Endothelial cell of umbilical vein (primary cell): Measurements from ENCODE around the gene GPR108. TPM values are rescaled to one million over a fixed set of nuclear protein-coding genes. Genes with fewer than 3 reads are reported as not detected.

ENCODE experiments used
- BruUV-seq: library from RNA; stranded (reverse); fragments of 400-500 nt; replicated peaks from 2 replicates; lab custom pipeline; 2021; lab: Mats Ljungman, UMichigan
- CTCF ChIA-PET: fragments of 300-600, 350-600 bp; sonication (Branson Sonifier 250); formaldehyde crosslinking; loops from one replicate; lab custom pipeline; 2021; ENCODE audit warnings: antibody characterized with exemption, inconsistent platforms; lab: Charles Lee
- POLR2A ChIA-PET: fragments of 300-600, 350-600 bp; sonication (Branson Sonifier 250); formaldehyde crosslinking; loops from one replicate; lab custom pipeline; 2021; ENCODE audit warnings: antibody characterized with exemption, inconsistent platforms; lab: Charles Lee
- DNase-seq: peaks from one replicate; pipeline ENCODE4 v3.0.0-alpha.2; 2011; ENCODE audit warnings: low read depth, low spot score
- FAIRE-seq: peaks from 2 replicates; lab custom pipeline; 2011; peaks lifted over from hg19 to GRCh38; lab: Jason Lieb, UNC
- H2AFZ ChIP-seq: 2 replicates; pipeline ENCODE4 v1.6.0; 2012; ENCODE audit warnings: low read depth, low read length, control low read depth, inconsistent platforms
- H3K27ac ChIP-seq: 2 replicates; pipeline ENCODE4 v1.5.1; 2011; ENCODE audit warnings: low read depth, mild to moderate bottlenecking, control low read depth, low read length, moderate library complexity; ENCODE audit not compliant: insufficient read depth
- H3K27me3 ChIP-seq, 2 experiments: 2 replicates each; pipeline versions ENCODE4 v1.6.0 to v1.6.1; 2011; ENCODE audit warnings: low read length in 2 of 2, mixed read lengths in 1 of 2; ENCODE audit not compliant: control insufficient read depth in 2 of 2, insufficient read depth in 2 of 2
- H3K36me3 ChIP-seq, 2 experiments: 2 replicates in 1 of 2; 3 replicates in 1 of 2; pipeline ENCODE4 v1.5.1; 2011; ENCODE audit warnings: low read length in 2 of 2, mild to moderate bottlenecking in 1 of 2, moderate library complexity in 1 of 2; ENCODE audit not compliant: control insufficient read depth in 2 of 2, insufficient read depth in 2 of 2; ENCODE audit errors: extremely low read depth in 1 of 2
- H3K4me1 ChIP-seq: 3 replicates; pipeline ENCODE4 v1.5.1; 2011; ENCODE audit warnings: mild to moderate bottlenecking, low read length; ENCODE audit not compliant: control insufficient read depth, insufficient read depth; ENCODE audit errors: extremely low read depth
- H3K4me2 ChIP-seq: 2 replicates; pipeline ENCODE4 v1.6.1; 2011; ENCODE audit warnings: low read length, control low read depth, mixed read lengths; ENCODE audit not compliant: insufficient read depth
- H3K4me3 ChIP-seq, 3 experiments: fragments of 200-600 bp in 1 of 3; sonication (generic), shearing (Covaris generic) in 1 of 3; replicated peaks in 1 of 3; 2 replicates each; pipeline ENCODE4 v1.5.1; 2011 to 2016; ENCODE audit warnings: control low read depth in 3 of 3, low read length in 3 of 3, mild to moderate bottlenecking in 2 of 3, inconsistent platforms in 1 of 3, low read depth in 1 of 3, moderate library complexity in 1 of 3; ENCODE audit not compliant: insufficient read depth in 1 of 3
- H3K79me2 ChIP-seq: 2 replicates; pipeline ENCODE4 v1.6.0; 2012; ENCODE audit warnings: low read length, inconsistent platforms; ENCODE audit not compliant: control insufficient read depth, insufficient read depth
- H3K9ac ChIP-seq: replicated peaks from 2 replicates; pipeline ENCODE3; 2011; ENCODE audit warnings: low read length, control low read depth; ENCODE audit not compliant: insufficient read depth; ENCODE audit errors: extremely low read depth
- H3K9me1 ChIP-seq: replicated peaks from 3 replicates; pipeline ENCODE4 v1.6.0; 2011; ENCODE audit warnings: mild to moderate bottlenecking, low read length; ENCODE audit not compliant: control insufficient read depth, insufficient read depth; ENCODE audit errors: extremely low read depth
- H3K9me3 ChIP-seq: replicated peaks from 2 replicates; pipeline ENCODE4 v1.5.1; 2012; ENCODE audit warnings: low read length, inconsistent platforms; ENCODE audit not compliant: control insufficient read depth, insufficient read depth
- H4K20me1 ChIP-seq: replicated peaks from 2 replicates; pipeline ENCODE3; 2011; ENCODE audit warnings: mild to moderate bottlenecking, low read length; ENCODE audit not compliant: control insufficient read depth, insufficient read depth; ENCODE audit errors: extremely low read depth
- FOS ChIP-seq: IDR thresholded peaks from 2 replicates; pipeline ENCODE4 v1.6.1; 2011; ENCODE audit warnings: mild to moderate bottlenecking, low read length, moderate library complexity, borderline replicate concordance; ENCODE audit not compliant: insufficient read depth
- GATA2 ChIP-seq: IDR thresholded peaks from 2 replicates; pipeline ENCODE4 v1.7.0; 2011; ENCODE audit warnings: low read depth, mild to moderate bottlenecking, moderate library complexity, mixed read lengths, low read length; ENCODE audit not compliant: insufficient read length, insufficient read depth
- MYC ChIP-seq: IDR thresholded peaks from one replicate; pipeline ENCODE4 v1.6.1; 2011; ENCODE audit warnings: mild to moderate bottlenecking, low read depth, low read length
- POLR2A ChIP-seq: IDR thresholded peaks from 2 replicates; pipeline ENCODE4 v1.6.1; 2012; ENCODE audit warnings: low read depth, mild to moderate bottlenecking, control low read depth, low read length
- POLR2AphosphoS5 ChIP-seq: IDR thresholded peaks from 2 replicates; pipeline ENCODE4 v1.6.1; 2012; ENCODE audit warnings: low read depth, mild to moderate bottlenecking, control low read depth, low read length, moderate library complexity; ENCODE audit not compliant: insufficient read depth
- dilution Hi-C: fragments of 300-500 bp; cut with MboI; formaldehyde crosslinking; loops from one replicate; pipeline ENCODE4 v1.15.0; 2019; ENCODE audit warnings: low sequenced_read_pairs; ENCODE audit not compliant: extremely low pct_ligation_motif_present
- intact Hi-C: fragments of 100-400 bp; cut with micrococcal nuclease; formaldehyde crosslinking; loops from one replicate; pipeline ENCODE4 v1.10.0; 2022
- polyA plus RNA-seq, 4 experiments: library from polyadenylated mRNA; depleted of rRNA in 3 of 4; stranded (reverse) in 3 of 4; unstranded in 1 of 4; fragments of >200 nt; gene quantifications; 2 replicates each; pipeline versions ENCODE4 v1.2.1 to v1.2.3, GENCODE V29; 2011 to 2012; ENCODE audit warnings: missing spikeins in 1 of 4
- total RNA-seq: library from RNA; stranded (reverse); gene quantifications from 2 replicates; pipeline ENCODE4 v1.2.3, GENCODE V29; 2021
- TF ChIP-seq, protein P1 (sequence below), 2 donors: IDR thresholded peaks; 1 replicate in 1 of 2; 2 replicates in 1 of 2; pipeline ENCODE4 v1.5.1; 2011; ENCODE audit warnings: low read length in 2 of 2, mild to moderate bottlenecking in 2 of 2, moderate library complexity in 2 of 2, control low read depth in 1 of 2, inconsistent platforms in 1 of 2, low read depth in 1 of 2; ENCODE audit not compliant: insufficient read depth in 1 of 2; ENCODE audit errors: extremely low read depth in 1 of 2

The GPR108 gene
- total and polyA plus RNA-seq, 2 donors (not counting 3 experiments of a cell fraction or from before 2014, with no cell fraction given) = 68.5 to 80.2 TPM

DNA sequence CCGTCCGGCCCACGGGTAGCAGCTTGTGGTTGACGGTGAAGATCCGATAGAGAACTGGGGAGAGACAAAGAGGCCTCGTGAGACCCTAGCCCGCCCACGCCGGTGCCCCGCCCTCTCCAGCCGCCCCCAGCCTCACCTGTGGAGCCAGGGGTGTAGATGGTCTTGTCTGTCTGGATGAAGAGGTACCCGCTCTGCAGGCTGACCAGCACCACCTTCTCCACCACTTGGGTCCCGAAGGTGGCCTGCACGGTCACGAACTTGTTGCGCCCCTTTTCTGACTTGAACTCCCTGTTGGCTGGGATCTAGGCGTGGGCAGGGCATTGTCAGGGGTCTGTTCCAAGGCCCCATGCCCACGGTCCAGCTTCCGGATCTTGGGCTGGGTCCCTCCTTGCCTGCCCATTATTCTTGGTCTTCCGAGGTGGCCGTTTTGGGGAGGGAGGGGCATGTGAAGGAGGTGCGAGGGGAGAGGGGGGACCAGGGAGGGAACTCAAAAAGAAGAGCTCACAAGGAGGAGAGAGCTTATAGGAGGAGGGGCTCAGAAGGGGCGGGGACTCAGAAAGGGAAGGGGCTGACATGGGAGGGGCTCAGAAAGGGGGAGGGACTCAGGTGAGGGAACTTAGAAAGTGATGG lies 19.2 kb downstream of the GPR108 start:
- no peaks in the 10 kb centered on the region for H3K9me3 ChIP-seq
- H3K27ac ChIP-seq = no peak overlapping the region
- dilution Hi-C loops = no loop called here
- H3K4me3 ChIP-seq = no peak overlapping the region
- CTCF ChIA-PET = no interaction called here
- BruUV-seq = no TSS peak
- no peaks in the 10 kb centered on the region for H3K79me2 ChIP-seq
- DNase-seq (no peak), FAIRE-seq (no peak)
- H3K9ac ChIP-seq = no peak overlapping the region
- H2AFZ ChIP-seq = no peak overlapping the region
- H4K20me1 ChIP-seq = no peaks in the 10 kb centered on the region
- H3K4me1 ChIP-seq = no peaks in the 10 kb centered on the region
- TF ChIP-seq MYC (no peak), GATA2 (no peak), FOS (no peak), POLR2A (no peak), POLR2AphosphoS5 (no peak)
- TF ChIP-seq, protein P1, sequence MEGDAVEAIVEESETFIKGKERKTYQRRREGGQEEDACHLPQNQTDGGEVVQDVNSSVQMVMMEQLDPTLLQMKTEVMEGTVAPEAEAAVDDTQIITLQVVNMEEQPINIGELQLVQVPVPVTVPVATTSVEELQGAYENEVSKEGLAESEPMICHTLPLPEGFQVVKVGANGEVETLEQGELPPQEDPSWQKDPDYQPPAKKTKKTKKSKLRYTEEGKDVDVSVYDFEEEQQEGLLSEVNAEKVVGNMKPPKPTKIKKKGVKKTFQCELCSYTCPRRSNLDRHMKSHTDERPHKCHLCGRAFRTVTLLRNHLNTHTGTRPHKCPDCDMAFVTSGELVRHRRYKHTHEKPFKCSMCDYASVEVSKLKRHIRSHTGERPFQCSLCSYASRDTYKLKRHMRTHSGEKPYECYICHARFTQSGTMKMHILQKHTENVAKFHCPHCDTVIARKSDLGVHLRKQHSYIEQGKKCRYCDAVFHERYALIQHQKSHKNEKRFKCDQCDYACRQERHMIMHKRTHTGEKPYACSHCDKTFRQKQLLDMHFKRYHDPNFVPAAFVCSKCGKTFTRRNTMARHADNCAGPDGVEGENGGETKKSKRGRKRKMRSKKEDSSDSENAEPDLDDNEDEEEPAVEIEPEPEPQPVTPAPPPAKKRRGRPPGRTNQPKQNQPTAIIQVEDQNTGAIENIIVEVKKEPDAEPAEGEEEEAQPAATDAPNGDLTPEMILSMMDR (IDR thresholded peaks at IDR 0.05; ENCODE audit: extremely low read depth in 1 of 2, insufficient read depth in 1 of 2, low read depth in 1 of 2, low read length in 2 of 2) = no peak
- no peaks in the 10 kb centered on the region for H3K27me3 ChIP-seq
- intact Hi-C loops = no loop called here
- POLR2A ChIA-PET = no interaction called here
- H3K9me1 ChIP-seq = no peaks in the 10 kb centered on the region
- no peak overlapping the region for H3K4me2 ChIP-seq
- no peaks in the 10 kb centered on the region for H3K36me3 ChIP-seq
